HL-60 (cell line): Measurements from ENCODE around the gene ATE1.

Experiments used
- CTCF ChIP-seq: IDR thresholded peaks from one replicate; pipeline ENCODE4 v1.5.1; 2011; ENCODE audit warnings: low read length, control low read depth, inconsistent platforms; ENCODE audit not compliant: insufficient read depth
- POLR2AphosphoS5 ChIP-seq: IDR thresholded peaks from 2 replicates; pipeline ENCODE4 v1.6.1; 2012; ENCODE audit warnings: low read depth

GRCh38 chr10:121975295-121976086 is 47.7 kb upstream of the ATE1 start:
- TF ChIP-seq CTCF (no peak), POLR2AphosphoS5 (no peak)
